HCT116 (cell line): ENCODE results near the gene SYNGR1.

ENCODE experiments used
- CTCF ChIP-seq, 3 experiments: fragments of 200-600 bp in 1 of 3; sonication (generic) in 1 of 3; IDR thresholded peaks in 2 of 3; conservative IDR thresholded peaks in 1 of 3; 2 replicates each; pipeline ENCODE4 v1.5.1; 2012 to 2017; ENCODE audit warnings: low read depth in 2 of 3, low read length in 2 of 3, antibody characterized with exemption in 1 of 3, borderline replicate concordance in 1 of 3, control low read depth in 1 of 3, mild to moderate bottlenecking in 1 of 3, mixed read lengths in 1 of 3, mixed run types in 1 of 3, moderate library complexity in 1 of 3; ENCODE audit not compliant: insufficient read depth in 1 of 3
- EZH2 ChIP-seq: fragments of 200-600 bp; sonication (generic); IDR thresholded peaks from 2 replicates; pipeline ENCODE4 v1.6.1; 2017; ENCODE audit warnings: antibody characterized with exemption, mixed run types
- EZH2phosphoT487 ChIP-seq: fragments of 200-600 bp; IDR thresholded peaks from 2 replicates; pipeline ENCODE4 v1.6.1; 2018; ENCODE audit warnings: antibody characterized with exemption, borderline replicate concordance
- POLR2A ChIP-seq: IDR thresholded peaks from 2 replicates; pipeline ENCODE4 v1.7.0; 2011; ENCODE audit warnings: borderline replicate concordance; ENCODE audit not compliant: insufficient read depth, insufficient read length; ENCODE audit errors: extremely low read depth
- RAD21 ChIP-seq: IDR thresholded peaks from 2 replicates; pipeline ENCODE4 v1.6.1; 2012; ENCODE audit warnings: low read depth, mild to moderate bottlenecking
- YY1 ChIP-seq: IDR thresholded peaks from 2 replicates; pipeline ENCODE4 v1.6.1; 2011; ENCODE audit warnings: low read length, low read depth, moderate library complexity, mild to moderate bottlenecking; ENCODE audit not compliant: insufficient replicate concordance; ENCODE audit errors: extremely low read depth
- ZNF274 ChIP-seq: fragments of 200-500 bp; sonication (Bioruptor generic); IDR thresholded peaks from 2 replicates; pipeline ENCODE4 v1.6.1; 2014; ENCODE audit warnings: mild to moderate bottlenecking, low read depth, low read length, inconsistent platforms

- TF ChIP-seq YY1 (no peak), RAD21 (no peak), CTCF (IDR thresholded peaks at IDR 0.05 in 2 of 3, conservative IDR thresholded peaks at IDR 0.05 in 1 of 3; ENCODE audit: borderline replicate concordance in 1 of 3, insufficient read depth in 1 of 3, low read depth in 2 of 3, low read length in 2 of 3) (no peak), EZH2 (no peak), POLR2A (no peak), EZH2phosphoT487 (no peak), ZNF274 (no peak)
Observed at GRCh38 chr22:39300186-39300830, 49.5 kb upstream of the SYNGR1 start.
